ENCODE measurements around the gene GRM3. TPM values are rescaled to one million over a fixed set of nuclear protein-coding genes. Genes with fewer than 3 reads are reported as not detected.

GRM3 gene
- total and polyA plus RNA-seq, 2 of the 8 experiments (the other 6 are each of a cell fraction or from before 2014, with no cell fraction given), result 3.1 to 4.2 TPM

- POLR2A ChIA-PET (ENCODE audit: partially characterized antibody), result no interaction called here
- H3K4me2 ChIP-seq (ENCODE audit: insufficient read depth in 1 of 2, low read depth in 2 of 2, low read length in 2 of 2), result no peak overlapping the region
- no peak overlapping the region for H2BK5ac ChIP-seq (ENCODE audit: low read depth, low read length)
- no peaks in the 10 kb centered on the region for H3K79me2 ChIP-seq (ENCODE audit: control insufficient read depth in 1 of 2, insufficient read depth in 2 of 2, low read length in 2 of 2)
- H3K4ac ChIP-seq (replicated peaks; ENCODE audit: insufficient read length, low read depth, low read length), result no peak overlapping the region
- CTCF ChIA-PET (ENCODE audit: partially characterized antibody), result interaction anchor here (0.6 kb wide), 1 partner anchor 732 kb away, joined by 5 read pairs; no protein-coding TSS in a partner anchor
- 91% methylated on average over 1 of the region's 1 CpG; no CpG with 5 or more reads in 1 of the 2 experiments for WGBS, 2 experiments (ENCODE audit: extremely low coverage in 1 of 2, insufficient coverage in 1 of 2, insufficient read length in 1 of 2, insufficient replicate concordance in 2 of 2, low coverage in 1 of 2, low lambda C conversion rate in 2 of 2, missing lambda C conversion rate in 1 of 2)
- no peaks in the 10 kb centered on the region for H3K27me3 ChIP-seq (replicated peaks in 1 of 4; ENCODE audit: control insufficient read depth in 3 of 4, extremely low read depth in 1 of 4, insufficient read depth in 3 of 4, low read length in 3 of 4)
- no peak overlapping the region for H2AK5ac ChIP-seq (ENCODE audit: low read depth, low read length)
- H2BK15ac ChIP-seq (ENCODE audit: low read length), result no peak overlapping the region
- H3K14ac ChIP-seq (ENCODE audit: insufficient read length), result no peak overlapping the region
- H4K20me1 ChIP-seq (replicated peaks in 1 of 2; ENCODE audit: control insufficient read depth in 1 of 2, insufficient read depth in 2 of 2, low read length in 2 of 2), result no peaks in the 10 kb centered on the region
- no peaks in the 10 kb centered on the region for H3K36me3 ChIP-seq (ENCODE audit: control insufficient read depth in 2 of 4, insufficient read depth in 4 of 4, low read length in 3 of 4)
- no peaks in the 10 kb centered on the region for H3K9me3 ChIP-seq (ENCODE audit: insufficient read depth in 2 of 2, low read depth in 1 of 2, low read length in 1 of 2)
- no peak overlapping the region for H3K27ac ChIP-seq (ENCODE audit: low read depth, low read length)
- DNase-seq (ENCODE audit: low read depth in 1 of 2, low spot score in 2 of 2) (no peak), FAIRE-seq (no peak)
- no peak overlapping the region for H2BK20ac ChIP-seq (ENCODE audit: low read length)
- TF ChIP-seq SIX5 (IDR thresholded peaks at IDR 0.05; ENCODE audit: low read depth, low read length) (no peak), BRCA1 (IDR thresholded peaks at IDR 0.05; ENCODE audit: low read depth, low read length) (no peak), YY1 (IDR thresholded peaks at IDR 0.05; ENCODE audit: low read depth, low read length) (no peak), RBBP5 (IDR thresholded peaks at IDR 0.05; ENCODE audit: borderline replicate concordance, low read depth, low read length) (no peak), POLR2AphosphoS5 (IDR thresholded peaks at IDR 0.05; ENCODE audit: low read depth, low read length) (no peak), RFX5 (IDR thresholded peaks at IDR 0.05; ENCODE audit: borderline replicate concordance, low read depth, low read length) (no peak), SIN3A (conservative IDR thresholded peaks at IDR 0.05 in 1 of 2, IDR thresholded peaks at IDR 0.05 in 1 of 2; ENCODE audit: low read depth in 1 of 2, low read length in 2 of 2) (no peak), CREB1 (IDR thresholded peaks at IDR 0.05) (no peak), ASH2L (IDR thresholded peaks at IDR 0.05; ENCODE audit: low read length) (no peak), RXRA (IDR thresholded peaks at IDR 0.05; ENCODE audit: insufficient read depth, low read depth, low read length) (no peak)
- TF ChIP-seq, protein P1, sequence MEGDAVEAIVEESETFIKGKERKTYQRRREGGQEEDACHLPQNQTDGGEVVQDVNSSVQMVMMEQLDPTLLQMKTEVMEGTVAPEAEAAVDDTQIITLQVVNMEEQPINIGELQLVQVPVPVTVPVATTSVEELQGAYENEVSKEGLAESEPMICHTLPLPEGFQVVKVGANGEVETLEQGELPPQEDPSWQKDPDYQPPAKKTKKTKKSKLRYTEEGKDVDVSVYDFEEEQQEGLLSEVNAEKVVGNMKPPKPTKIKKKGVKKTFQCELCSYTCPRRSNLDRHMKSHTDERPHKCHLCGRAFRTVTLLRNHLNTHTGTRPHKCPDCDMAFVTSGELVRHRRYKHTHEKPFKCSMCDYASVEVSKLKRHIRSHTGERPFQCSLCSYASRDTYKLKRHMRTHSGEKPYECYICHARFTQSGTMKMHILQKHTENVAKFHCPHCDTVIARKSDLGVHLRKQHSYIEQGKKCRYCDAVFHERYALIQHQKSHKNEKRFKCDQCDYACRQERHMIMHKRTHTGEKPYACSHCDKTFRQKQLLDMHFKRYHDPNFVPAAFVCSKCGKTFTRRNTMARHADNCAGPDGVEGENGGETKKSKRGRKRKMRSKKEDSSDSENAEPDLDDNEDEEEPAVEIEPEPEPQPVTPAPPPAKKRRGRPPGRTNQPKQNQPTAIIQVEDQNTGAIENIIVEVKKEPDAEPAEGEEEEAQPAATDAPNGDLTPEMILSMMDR (IDR thresholded peaks at IDR 0.05; ENCODE audit: control extremely low read depth in 1 of 3, insufficient read depth in 1 of 3, low read depth in 1 of 3, low read length in 3 of 3), result no peak
- TF ChIP-seq, protein P2, sequence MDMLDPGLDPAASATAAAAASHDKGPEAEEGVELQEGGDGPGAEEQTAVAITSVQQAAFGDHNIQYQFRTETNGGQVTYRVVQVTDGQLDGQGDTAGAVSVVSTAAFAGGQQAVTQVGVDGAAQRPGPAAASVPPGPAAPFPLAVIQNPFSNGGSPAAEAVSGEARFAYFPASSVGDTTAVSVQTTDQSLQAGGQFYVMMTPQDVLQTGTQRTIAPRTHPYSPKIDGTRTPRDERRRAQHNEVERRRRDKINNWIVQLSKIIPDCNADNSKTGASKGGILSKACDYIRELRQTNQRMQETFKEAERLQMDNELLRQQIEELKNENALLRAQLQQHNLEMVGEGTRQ (IDR thresholded peaks at IDR 0.05; ENCODE audit: low read length), result no peak
- H3K79me1 ChIP-seq (ENCODE audit: low read depth, low read length), result no peaks in the 10 kb centered on the region
- no peak overlapping the region for H2BK120ac ChIP-seq (replicated peaks; ENCODE audit: low read depth, low read length)
- H3K23ac ChIP-seq (ENCODE audit: insufficient read length), result no peak overlapping the region
- no peak overlapping the region for H4K8ac ChIP-seq (ENCODE audit: extremely low read depth, insufficient read depth, low read length)
- no peaks in the 10 kb centered on the region for H3K4me1 ChIP-seq (replicated peaks in 1 of 4; ENCODE audit: control insufficient read depth in 3 of 4, insufficient read depth in 4 of 4, low read length in 3 of 4)
- no peak overlapping the region for H3K56ac ChIP-seq (replicated peaks; ENCODE audit: insufficient read length, low read depth, low read length)
- H4K5ac ChIP-seq (ENCODE audit: insufficient read length, low read depth, low read length), result no peak overlapping the region
- H3K18ac ChIP-seq (ENCODE audit: extremely low read depth, low read length), result no peak overlapping the region
- H3K23me2 ChIP-seq (ENCODE audit: low read depth, low read length), result no peaks in the 10 kb centered on the region
- H4K91ac ChIP-seq (replicated peaks; ENCODE audit: insufficient read length, low read length), result no peak overlapping the region
- H3K4me3 ChIP-seq (ENCODE audit: extremely low read depth in 1 of 4, insufficient read depth in 2 of 4, low read depth in 3 of 4, low read length in 4 of 4), result no peak overlapping the region
- no peak overlapping the region for H2AFZ ChIP-seq (ENCODE audit: low read length)
- no peak overlapping the region for H3K9ac ChIP-seq (replicated peaks in 1 of 4; ENCODE audit: extremely low read depth in 1 of 4, low read depth in 3 of 4, low read length in 3 of 4)
- no peak overlapping the region for H2BK12ac ChIP-seq (ENCODE audit: low read depth, low read length)
These were observed 76.6 kb downstream of the GRM3 start for GRCh38 chr7:86720306-86720705.

All from H1 (cell line).